HG03139 (cell line): ENCODE results near the gene GDAP2.
"Not testable (repeated sequence)": the region's sequence is repeated elsewhere in the genome, so short reads cannot be mapped to it uniquely, and the experiment has no call there.

Source experiments
- ATAC-seq: cut with Tn5 transposase; IDR thresholded peaks from one replicate; pipeline ENCODE4 v1.9.1; 2021; ENCODE audit not compliant: unreplicated experiment

The GDAP2 gene

GRCh38 chr1:117902944-117903343, 26.5 kb downstream of the GDAP2 start:
- no peak for ATAC-seq

- ATAC-seq, result no peak
These were observed 29.6 kb downstream of the GDAP2 start for GRCh38 chr1:117899801-117900200.

- ATAC-seq, result no peak
These were observed 31.9 kb downstream of the GDAP2 start for GRCh38 chr1:117897551-117897950.

GRCh38 chr1:117895482-117896114, 33.8 kb downstream of the GDAP2 start:
- peak; percentile 65 for ATAC-seq

GRCh38 chr1:117894078-117894477, 35.3 kb downstream of the GDAP2 start:
- ATAC-seq, result no peak

GRCh38 chr1:117892512-117892911, 36.9 kb downstream of the GDAP2 start:
- no peak for ATAC-seq

GRCh38 chr1:117890452-117890851, 39.0 kb downstream of the GDAP2 start:
- no peak for ATAC-seq

GRCh38 chr1:117886101-117886795, 43.2 kb downstream of the GDAP2 start:
- no peak for ATAC-seq

GRCh38 chr1:117883616-117884015, 45.8 kb downstream of the GDAP2 start:
- ATAC-seq, result no peak

GRCh38 chr1:117879284-117879683, 50.1 kb downstream of the GDAP2 start:
- ATAC-seq, result no peak

- no peak for ATAC-seq
These were observed 51.6 kb downstream of the GDAP2 start for GRCh38 chr1:117877823-117878222.

GRCh38 chr1:117871013-117871412, 58.4 kb downstream of the GDAP2 start:
- no peak for ATAC-seq

GRCh38 chr1:117861694-117862093, 67.7 kb downstream of the GDAP2 start:
- no peak for ATAC-seq

GRCh38 chr1:117860896-117861610, 68.4 kb downstream of the GDAP2 start:
- no peak for ATAC-seq

- ATAC-seq, result no peak
These were observed 69.5 kb downstream of the GDAP2 start for GRCh38 chr1:117859901-117860300.

- no peak for ATAC-seq
These were observed 72.0 kb downstream of the GDAP2 start for GRCh38 chr1:117857418-117857817.

- ATAC-seq, result no peak
These were observed 76.4 kb downstream of the GDAP2 start for GRCh38 chr1:117852853-117853553.

GRCh38 chr1:117851687-117852086, 77.7 kb downstream of the GDAP2 start:
- ATAC-seq, result no peak

- no peak for ATAC-seq
These were observed 82.6 kb downstream of the GDAP2 start for GRCh38 chr1:117846674-117847425.

GRCh38 chr1:117844478-117844877, 84.9 kb downstream of the GDAP2 start:
- not testable (repeated sequence) for ATAC-seq

GRCh38 chr1:117843791-117844190, 85.6 kb downstream of the GDAP2 start:
- ATAC-seq, result no peak
